SHP77 (cell line): ENCODE data around the gene YARS1.
A peak's percentile ranks its signal among the peaks of the same experiment; 100 is the strongest.
"Not testable (repeated sequence)": the region's sequence is repeated elsewhere in the genome, so short reads cannot be mapped to it uniquely, and the experiment has no call there.

Experiments
- DNase-seq, 2 experiments: peaks; one replicate each; lab custom pipeline; 2025; lab: John Stamatoyannopoulos, UW

Gene YARS1

GRCh38 chr1:32816676-32817158 is 441 bp downstream of the YARS1 start:
- peak in 1 of 2 experiments; percentile 34 for DNase-seq

GRCh38 chr1:32813941-32814739 is 3.0 kb downstream of the YARS1 start:
- DNase-seq, result no peak

GRCh38 chr1:32811917-32812316 is 5.2 kb downstream of the YARS1 start:
- DNase-seq, result no peak

GRCh38 chr1:32811265-32811664 is 5.9 kb downstream of the YARS1 start:
- no peak for DNase-seq

GRCh38 chr1:32810358-32810757 is 6.8 kb downstream of the YARS1 start:
- no peak for DNase-seq

GRCh38 chr1:32808580-32808979 is 8.6 kb downstream of the YARS1 start:
- no peak for DNase-seq

- DNase-seq, result no peak
Observed at GRCh38 chr1:32806910-32807523, 10.1 kb downstream of the YARS1 start.

GRCh38 chr1:32806290-32806689 is 10.9 kb downstream of the YARS1 start:
- no peak for DNase-seq

GRCh38 chr1:32804460-32804859 is 12.7 kb downstream of the YARS1 start:
- DNase-seq, result not testable (repeated sequence)

GRCh38 chr1:32801096-32801715 is 16.0 kb downstream of the YARS1 start:
- DNase-seq, result no peak

- DNase-seq, result no peak
Observed at GRCh38 chr1:32798679-32799416, 18.3 kb downstream of the YARS1 start.

- DNase-seq, result no peak
Observed at GRCh38 chr1:32798191-32798590, 19.0 kb downstream of the YARS1 start.

- DNase-seq, result no peak
Observed at GRCh38 chr1:32797456-32797855, 19.7 kb downstream of the YARS1 start.

GRCh38 chr1:32795763-32796162 is 21.4 kb downstream of the YARS1 start:
- not testable (repeated sequence) for DNase-seq

GRCh38 chr1:32791881-32792280 is 25.3 kb downstream of the YARS1 start:
- DNase-seq, result no peak

- DNase-seq, result not testable (repeated sequence)
Observed at GRCh38 chr1:32789356-32789755, 27.8 kb downstream of the YARS1 start.

- DNase-seq, result no peak
Observed at GRCh38 chr1:32786856-32787255, 30.3 kb downstream of the YARS1 start.

- DNase-seq, result no peak
Observed at GRCh38 chr1:32784817-32785216, 32.3 kb downstream of the YARS1 start.

- DNase-seq, result no peak
Observed at GRCh38 chr1:32783851-32784250, 33.3 kb downstream of the YARS1 start.

GRCh38 chr1:32782086-32782485 is 35.1 kb downstream of the YARS1 start:
- no peak for DNase-seq

GRCh38 chr1:32780628-32781234 is 36.4 kb downstream of the YARS1 start:
- no peak for DNase-seq

GRCh38 chr1:32780005-32780404 is 37.2 kb downstream of the YARS1 start:
- no peak for DNase-seq
